Upper lobe of right lung (tissue), 1 donor: ENCODE measurements around the gene SLC32A1. TPM values are rescaled to one million over a fixed set of nuclear protein-coding genes. Genes with fewer than 3 reads are reported as not detected.

Source experiments
- ATAC-seq: fragments of 200-7000 bp; cut with Tn5 transposase; one replicate; pipeline ENCODE4 v1.9.1; 2020; ENCODE audit warnings: mild to moderate bottlenecking, moderate library complexity
- DNase-seq: peaks from one replicate; pipeline ENCODE4 v3.0.0-alpha.2; 2020
- H3K27ac ChIP-seq: fragments of 200-600 bp; one replicate; pipeline ENCODE4 v1.8.0; 2022
- H3K27me3 ChIP-seq: fragments of 200-600 bp; one replicate; pipeline ENCODE4 v1.8.0; 2022; ENCODE audit warnings: mild to moderate bottlenecking
- H3K36me3 ChIP-seq: fragments of 200-600 bp; one replicate; pipeline ENCODE4 v1.8.0; 2022
- H3K4me1 ChIP-seq: fragments of 200-600 bp; one replicate; pipeline ENCODE4 v1.8.0; 2022
- H3K4me3 ChIP-seq: fragments of 200-600 bp; one replicate; pipeline ENCODE4 v1.8.0; 2022; ENCODE audit warnings: mild to moderate bottlenecking
- H3K9me3 ChIP-seq: fragments of 200-600 bp; one replicate; pipeline ENCODE4 v1.8.0; 2022
- intact Hi-C: fragments of 100-400 bp; cut with DNase I; formaldehyde crosslinking; loops from one replicate; pipeline ENCODE4 v1.11.0; 2022
- total RNA-seq: library from RNA; stranded (reverse); fragmentation: NEBNext Ultra II Directional; extraction: Animal tissue kit (Norgen Biotek cat#: 25700); gene quantifications from one replicate; pipeline ENCODE4 v1.2.1, GENCODE V29; 2021
- TF ChIP-seq, protein P1 (sequence below): fragments of 200-600 bp; IDR thresholded peaks from one replicate; pipeline ENCODE4 v1.8.0; 2022; ENCODE audit warnings: antibody characterized with exemption
- donor health status: DM: no; HTN: yes; CAD: no; lungs with severe emphysema.

SLC32A1 gene
- total RNA-seq, 1 donor from 2014 or later, result not detected

DNA sequence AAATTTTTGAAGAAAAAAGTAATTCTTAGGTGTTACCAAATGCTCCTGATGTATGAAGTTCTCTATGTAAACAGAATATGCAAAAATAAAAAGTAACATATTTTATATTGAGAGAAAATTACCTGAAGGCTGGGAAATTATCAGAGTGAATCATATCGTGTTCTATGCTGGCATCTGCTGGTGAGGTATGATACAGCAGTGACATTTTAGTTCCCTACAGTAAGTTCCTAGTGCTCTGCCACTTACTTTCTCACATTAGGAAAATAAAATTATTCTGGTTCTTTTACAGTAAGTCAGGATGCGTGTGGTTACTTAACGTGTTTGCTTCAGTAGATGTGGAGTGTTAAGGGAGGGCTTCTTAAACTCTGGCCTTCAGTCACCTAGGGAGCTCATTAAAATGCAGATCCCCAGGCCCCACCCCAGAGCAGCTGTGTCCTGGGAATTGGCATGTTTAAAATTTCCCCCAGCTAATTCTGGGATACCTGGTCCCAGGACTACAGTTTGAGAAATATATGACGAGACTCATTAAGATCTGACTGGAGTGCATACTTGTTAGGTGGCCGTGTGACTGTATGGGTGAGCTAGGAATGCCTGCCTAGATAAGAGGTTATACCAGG lies 27.2 kb downstream of the SLC32A1 start:
- no peak for ATAC-seq
- Histone ChIP-seq H3K27me3 (no peaks in the 10 kb centered on the region), H3K4me1 (peaks cover 16% of the 10 kb centered on the region), H3K4me3 (no peak overlapping the region), H3K36me3 (peaks cover 45% of the 10 kb centered on the region), H3K9me3 (no peaks in the 10 kb centered on the region), H3K27ac (no peak overlapping the region)
- intact Hi-C loops, result no loop called here
- TF ChIP-seq, protein P1, sequence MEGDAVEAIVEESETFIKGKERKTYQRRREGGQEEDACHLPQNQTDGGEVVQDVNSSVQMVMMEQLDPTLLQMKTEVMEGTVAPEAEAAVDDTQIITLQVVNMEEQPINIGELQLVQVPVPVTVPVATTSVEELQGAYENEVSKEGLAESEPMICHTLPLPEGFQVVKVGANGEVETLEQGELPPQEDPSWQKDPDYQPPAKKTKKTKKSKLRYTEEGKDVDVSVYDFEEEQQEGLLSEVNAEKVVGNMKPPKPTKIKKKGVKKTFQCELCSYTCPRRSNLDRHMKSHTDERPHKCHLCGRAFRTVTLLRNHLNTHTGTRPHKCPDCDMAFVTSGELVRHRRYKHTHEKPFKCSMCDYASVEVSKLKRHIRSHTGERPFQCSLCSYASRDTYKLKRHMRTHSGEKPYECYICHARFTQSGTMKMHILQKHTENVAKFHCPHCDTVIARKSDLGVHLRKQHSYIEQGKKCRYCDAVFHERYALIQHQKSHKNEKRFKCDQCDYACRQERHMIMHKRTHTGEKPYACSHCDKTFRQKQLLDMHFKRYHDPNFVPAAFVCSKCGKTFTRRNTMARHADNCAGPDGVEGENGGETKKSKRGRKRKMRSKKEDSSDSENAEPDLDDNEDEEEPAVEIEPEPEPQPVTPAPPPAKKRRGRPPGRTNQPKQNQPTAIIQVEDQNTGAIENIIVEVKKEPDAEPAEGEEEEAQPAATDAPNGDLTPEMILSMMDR, result peak; percentile 61
- DNase-seq, result no peak

DNA sequence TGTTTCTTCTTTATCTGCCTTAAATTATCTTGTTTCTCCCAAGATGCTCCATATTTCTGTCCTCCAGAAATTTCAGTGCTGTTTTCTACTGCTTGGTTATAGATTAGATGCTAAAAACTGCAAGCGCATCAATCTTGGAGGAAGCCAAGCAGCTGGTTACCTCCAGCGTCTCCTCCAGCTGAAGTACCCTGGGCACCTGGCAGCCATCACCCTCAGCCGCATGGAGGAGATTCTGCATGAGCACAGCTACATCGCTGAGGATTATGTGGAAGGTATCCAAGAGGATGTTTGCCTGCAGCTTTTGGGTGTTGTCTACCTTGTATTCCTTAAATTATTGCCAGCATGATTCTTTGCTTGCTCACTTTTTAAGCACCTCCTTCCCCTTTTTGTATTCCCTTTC lies 27.7 kb downstream of the SLC32A1 start:
- no peak overlapping the region for H3K27ac ChIP-seq
- H3K36me3 ChIP-seq, result peaks cover 49% of the 10 kb centered on the region
- TF ChIP-seq, protein P1, result no peak
- no peak overlapping the region for H3K4me3 ChIP-seq
- ATAC-seq, result no peak
- intact Hi-C loops, result no loop called here
- H3K9me3 ChIP-seq, result no peaks in the 10 kb centered on the region
- no peaks in the 10 kb centered on the region for H3K27me3 ChIP-seq
- peaks cover 16% of the 10 kb centered on the region for H3K4me1 ChIP-seq
- DNase-seq, result no peak

DNA sequence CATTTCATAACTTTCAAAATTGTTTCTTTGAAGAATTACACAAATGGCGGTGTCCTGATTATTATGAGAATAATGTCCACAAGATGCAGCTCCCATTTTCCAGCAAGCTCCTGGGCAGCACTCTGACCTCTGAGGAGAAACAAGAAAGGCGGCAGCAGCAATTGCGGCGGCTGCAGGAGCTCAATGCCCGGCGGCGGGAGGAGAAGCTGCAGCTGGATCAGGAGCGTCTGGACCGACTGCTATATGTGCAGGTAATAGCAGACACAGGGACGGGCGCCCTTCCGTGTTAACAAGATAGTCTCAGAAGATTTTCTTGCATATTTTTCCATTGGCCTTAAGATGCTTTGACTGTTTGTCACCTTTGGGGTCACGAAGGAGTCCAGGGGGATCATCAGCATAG lies 30.6 kb downstream of the SLC32A1 start:
- no peak overlapping the region for H3K27ac ChIP-seq
- H3K9me3 ChIP-seq, result no peaks in the 10 kb centered on the region
- DNase-seq (no peak), ATAC-seq (no peak)
- TF ChIP-seq, protein P1, result no peak
- no peaks in the 10 kb centered on the region for H3K27me3 ChIP-seq
- intact Hi-C loops, result no loop called here
- H3K4me3 ChIP-seq, result no peak overlapping the region
- H3K4me1 ChIP-seq, result no peaks in the 10 kb centered on the region
- H3K36me3 ChIP-seq, result peaks cover 67% of the 10 kb centered on the region

DNA sequence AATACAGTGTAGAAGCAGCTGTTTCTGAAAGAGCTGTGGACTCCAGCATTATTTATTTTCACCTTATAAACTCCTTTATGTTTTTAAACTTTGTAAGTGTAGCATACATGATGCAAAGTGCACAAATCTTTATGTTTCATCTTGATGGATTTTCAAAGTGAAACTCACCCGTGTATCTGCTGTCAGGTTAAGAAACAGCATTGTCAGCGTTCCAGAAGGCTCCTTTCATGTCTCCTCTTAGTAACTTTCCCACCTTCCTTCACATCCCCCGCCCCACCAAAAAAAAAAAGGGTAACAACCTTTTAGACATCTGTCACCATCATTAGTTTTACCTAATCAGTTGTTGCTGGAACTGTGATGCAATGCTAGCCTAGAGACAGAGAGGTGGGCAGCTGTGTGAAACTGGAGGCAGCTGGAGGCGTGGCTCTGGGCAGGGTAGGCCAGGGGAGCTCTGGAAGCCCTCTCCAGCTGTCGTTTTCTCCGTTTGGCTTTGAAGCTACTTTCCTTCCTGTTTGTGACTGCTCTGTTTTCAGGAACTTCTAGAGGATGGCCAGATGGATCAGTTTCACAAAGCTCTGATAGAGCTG lies 31.1 kb downstream of the SLC32A1 start:
- H3K4me1 ChIP-seq, result no peaks in the 10 kb centered on the region
- no peaks in the 10 kb centered on the region for H3K27me3 ChIP-seq
- no peaks in the 10 kb centered on the region for H3K9me3 ChIP-seq
- H3K36me3 ChIP-seq, result peaks cover 69% of the 10 kb centered on the region
- no peak overlapping the region for H3K4me3 ChIP-seq
- ATAC-seq (no peak), DNase-seq (no peak)
- TF ChIP-seq, protein P1, result no peak
- intact Hi-C loops, result no loop called here
- H3K27ac ChIP-seq, result no peak overlapping the region

DNA sequence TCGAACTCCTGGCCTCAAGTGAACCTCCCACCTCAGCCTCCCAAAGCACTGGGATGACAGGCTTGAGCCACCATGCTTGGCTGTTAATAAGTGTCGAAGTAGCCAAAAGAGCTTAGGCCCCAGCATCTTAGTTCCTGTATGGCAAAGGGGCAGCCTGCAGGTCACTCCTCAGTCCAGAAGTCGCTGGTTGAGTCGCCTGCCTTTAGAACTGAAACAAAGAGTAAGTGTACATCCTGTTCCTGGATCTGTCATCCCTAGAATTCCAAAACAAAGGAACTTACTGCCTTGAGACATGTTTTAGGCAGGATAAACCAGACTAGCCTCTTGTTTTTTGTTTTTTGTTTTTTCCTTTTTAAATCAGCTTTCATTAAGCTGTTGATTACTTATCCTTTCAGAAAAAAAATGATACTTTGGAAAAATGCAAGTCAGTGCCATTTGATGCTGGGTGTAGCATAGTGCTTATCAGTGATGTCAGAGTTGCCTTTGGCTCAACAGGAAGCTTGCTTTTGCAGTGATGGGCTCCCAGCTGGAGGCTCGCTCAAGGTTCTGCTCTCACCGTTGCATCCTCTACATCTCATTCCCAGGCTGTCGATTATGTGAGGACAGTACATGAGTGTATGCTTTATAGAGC lies 33.0 kb downstream of the SLC32A1 start:
- H3K4me3 ChIP-seq, result no peak overlapping the region
- H3K9me3 ChIP-seq, result no peaks in the 10 kb centered on the region
- ATAC-seq (no peak), DNase-seq (no peak)
- H3K36me3 ChIP-seq, result peaks cover 80% of the 10 kb centered on the region
- H3K27me3 ChIP-seq, result no peaks in the 10 kb centered on the region
- TF ChIP-seq, protein P1, result no peak
- no peaks in the 10 kb centered on the region for H3K4me1 ChIP-seq
- no peak overlapping the region for H3K27ac ChIP-seq
- intact Hi-C loops, result no loop called here
